Measurements from ENCODE around the gene APOH. TPM values are rescaled to one million over a fixed set of nuclear protein-coding genes. Genes with fewer than 3 reads are reported as not detected.

Gene APOH
- total RNA-seq, 1 donor from 2014 or later = 29.6 TPM

GRCh38 chr17:66234611-66235010 is 5.4 kb upstream of the APOH start:
- TF ChIP-seq CTCF (IDR thresholded peaks at IDR 0.05) = no peak

GRCh38 chr17:66233023-66233753 is 4.0 kb upstream of the APOH start:
- DNase-seq (no peak), ATAC-seq (no peak)
- TF ChIP-seq CTCF (IDR thresholded peaks at IDR 0.05) = no peak
- H3K4me3 ChIP-seq = no peak overlapping the region
- H3K27ac ChIP-seq = no peak overlapping the region
- intact Hi-C loops (cut with DNase I) = no loop called here
- no peaks in the 10 kb centered on the region for H3K27me3 ChIP-seq
- no peaks in the 10 kb centered on the region for H3K9me3 ChIP-seq
- H3K36me3 ChIP-seq = no peaks in the 10 kb centered on the region
- H3K4me1 ChIP-seq = no peaks in the 10 kb centered on the region

More at GRCh38 chr17:66234611-66235010, 5.4 kb upstream of the APOH start:
- no peak overlapping the region for H3K27ac ChIP-seq
- ATAC-seq = no peak
- H3K36me3 ChIP-seq = no peaks in the 10 kb centered on the region
- no peak for DNase-seq
- H3K4me3 ChIP-seq = no peak overlapping the region
- H3K27me3 ChIP-seq = no peaks in the 10 kb centered on the region
- H3K4me1 ChIP-seq = no peaks in the 10 kb centered on the region
- H3K9me3 ChIP-seq = no peaks in the 10 kb centered on the region
- intact Hi-C loops (cut with DNase I) = no loop called here

- no peak for DNase-seq
- no peaks in the 10 kb centered on the region for H3K27me3 ChIP-seq
- H3K36me3 ChIP-seq = no peaks in the 10 kb centered on the region
- intact Hi-C loops (cut with DNase I) = no loop called here
- H3K9me3 ChIP-seq = no peaks in the 10 kb centered on the region
- no peak overlapping the region for H3K4me3 ChIP-seq
- no peak for TF ChIP-seq CTCF (IDR thresholded peaks at IDR 0.05)
- peak overlapping the region; percentile 49 for H3K27ac ChIP-seq
- ATAC-seq = peak; percentile 41
- no peaks in the 10 kb centered on the region for H3K4me1 ChIP-seq
Measured at GRCh38 chr17:66230922-66231591, 1.8 kb upstream of the APOH start.

GRCh38 chr17:66229783-66230538 is 746 bp upstream of the APOH start:
- no peaks in the 10 kb centered on the region for H3K27me3 ChIP-seq
- H3K36me3 ChIP-seq = no peaks in the 10 kb centered on the region
- H3K9me3 ChIP-seq = no peaks in the 10 kb centered on the region
- no peak for TF ChIP-seq CTCF (IDR thresholded peaks at IDR 0.05)
- intact Hi-C loops (cut with DNase I) = no loop called here
- DNase-seq (no peak), ATAC-seq (no peak)
- peak overlapping the region; percentile 49 for H3K27ac ChIP-seq
- H3K4me3 ChIP-seq = no peak overlapping the region
- H3K4me1 ChIP-seq = no peaks in the 10 kb centered on the region

- no peak for TF ChIP-seq CTCF (IDR thresholded peaks at IDR 0.05)
- H3K4me1 ChIP-seq = no peaks in the 10 kb centered on the region
- H3K9me3 ChIP-seq = no peaks in the 10 kb centered on the region
- H3K4me3 ChIP-seq = no peak overlapping the region
- no peaks in the 10 kb centered on the region for H3K36me3 ChIP-seq
- no peak overlapping the region for H3K27ac ChIP-seq
- H3K27me3 ChIP-seq = no peaks in the 10 kb centered on the region
- DNase-seq (no peak), ATAC-seq (no peak)
- intact Hi-C loops (cut with DNase I) = no loop called here
Measured at GRCh38 chr17:66227212-66228045, 1.8 kb downstream of the APOH start.
